PFSK-1 (cell line): ENCODE results near the gene STX2.

ENCODE experiments used
- FOXP2 ChIP-seq: optimal IDR thresholded peaks from 2 replicates; pipeline ENCODE3; 2011; ENCODE audit warnings: borderline replicate concordance, control low read depth, inconsistent platforms; ENCODE audit not compliant: insufficient read depth; ENCODE audit errors: extremely low read length, extremely low read depth
- POLR2AphosphoS5 ChIP-seq: IDR thresholded peaks from 2 replicates; pipeline ENCODE4 v1.6.1; 2012; ENCODE audit warnings: low read depth, mild to moderate bottlenecking, control low read depth, low read length, moderate library complexity
- SIN3A ChIP-seq: IDR thresholded peaks from 2 replicates; pipeline ENCODE4 v1.6.1; 2012; ENCODE audit warnings: mild to moderate bottlenecking, low read length, moderate library complexity, borderline replicate concordance; ENCODE audit not compliant: insufficient read depth
- TAF1 ChIP-seq: IDR thresholded peaks from 2 replicates; pipeline ENCODE4 v1.6.1; 2012; ENCODE audit warnings: low read length, control low read depth, borderline replicate concordance; ENCODE audit not compliant: insufficient read depth
- TF ChIP-seq, protein P1 (sequence below), 2 experiments: IDR thresholded peaks; 2 replicates each; pipeline versions ENCODE4 v1.6.1 to v1.8.0; 2011 to 2012; ENCODE audit warnings: low read depth in 2 of 2, low read length in 2 of 2, control low read depth in 1 of 2, inconsistent platforms in 1 of 2, mild to moderate bottlenecking in 1 of 2, moderate library complexity in 1 of 2; ENCODE audit not compliant: insufficient read depth in 1 of 2

STX2 gene

GRCh38 chr12:130856088-130856487, 17.0 kb upstream of the STX2 start:
- TF ChIP-seq SIN3A, result no peak
- TF ChIP-seq TAF1, result no peak
- TF ChIP-seq, protein P1, sequence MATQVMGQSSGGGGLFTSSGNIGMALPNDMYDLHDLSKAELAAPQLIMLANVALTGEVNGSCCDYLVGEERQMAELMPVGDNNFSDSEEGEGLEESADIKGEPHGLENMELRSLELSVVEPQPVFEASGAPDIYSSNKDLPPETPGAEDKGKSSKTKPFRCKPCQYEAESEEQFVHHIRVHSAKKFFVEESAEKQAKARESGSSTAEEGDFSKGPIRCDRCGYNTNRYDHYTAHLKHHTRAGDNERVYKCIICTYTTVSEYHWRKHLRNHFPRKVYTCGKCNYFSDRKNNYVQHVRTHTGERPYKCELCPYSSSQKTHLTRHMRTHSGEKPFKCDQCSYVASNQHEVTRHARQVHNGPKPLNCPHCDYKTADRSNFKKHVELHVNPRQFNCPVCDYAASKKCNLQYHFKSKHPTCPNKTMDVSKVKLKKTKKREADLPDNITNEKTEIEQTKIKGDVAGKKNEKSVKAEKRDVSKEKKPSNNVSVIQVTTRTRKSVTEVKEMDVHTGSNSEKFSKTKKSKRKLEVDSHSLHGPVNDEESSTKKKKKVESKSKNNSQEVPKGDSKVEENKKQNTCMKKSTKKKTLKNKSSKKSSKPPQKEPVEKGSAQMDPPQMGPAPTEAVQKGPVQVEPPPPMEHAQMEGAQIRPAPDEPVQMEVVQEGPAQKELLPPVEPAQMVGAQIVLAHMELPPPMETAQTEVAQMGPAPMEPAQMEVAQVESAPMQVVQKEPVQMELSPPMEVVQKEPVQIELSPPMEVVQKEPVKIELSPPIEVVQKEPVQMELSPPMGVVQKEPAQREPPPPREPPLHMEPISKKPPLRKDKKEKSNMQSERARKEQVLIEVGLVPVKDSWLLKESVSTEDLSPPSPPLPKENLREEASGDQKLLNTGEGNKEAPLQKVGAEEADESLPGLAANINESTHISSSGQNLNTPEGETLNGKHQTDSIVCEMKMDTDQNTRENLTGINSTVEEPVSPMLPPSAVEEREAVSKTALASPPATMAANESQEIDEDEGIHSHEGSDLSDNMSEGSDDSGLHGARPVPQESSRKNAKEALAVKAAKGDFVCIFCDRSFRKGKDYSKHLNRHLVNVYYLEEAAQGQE (IDR thresholded peaks at IDR 0.05; ENCODE audit: insufficient read depth in 1 of 2, low read depth in 2 of 2, low read length in 2 of 2), result no peak
- TF ChIP-seq POLR2AphosphoS5, result no peak
- TF ChIP-seq FOXP2, result no peak

DNA sequence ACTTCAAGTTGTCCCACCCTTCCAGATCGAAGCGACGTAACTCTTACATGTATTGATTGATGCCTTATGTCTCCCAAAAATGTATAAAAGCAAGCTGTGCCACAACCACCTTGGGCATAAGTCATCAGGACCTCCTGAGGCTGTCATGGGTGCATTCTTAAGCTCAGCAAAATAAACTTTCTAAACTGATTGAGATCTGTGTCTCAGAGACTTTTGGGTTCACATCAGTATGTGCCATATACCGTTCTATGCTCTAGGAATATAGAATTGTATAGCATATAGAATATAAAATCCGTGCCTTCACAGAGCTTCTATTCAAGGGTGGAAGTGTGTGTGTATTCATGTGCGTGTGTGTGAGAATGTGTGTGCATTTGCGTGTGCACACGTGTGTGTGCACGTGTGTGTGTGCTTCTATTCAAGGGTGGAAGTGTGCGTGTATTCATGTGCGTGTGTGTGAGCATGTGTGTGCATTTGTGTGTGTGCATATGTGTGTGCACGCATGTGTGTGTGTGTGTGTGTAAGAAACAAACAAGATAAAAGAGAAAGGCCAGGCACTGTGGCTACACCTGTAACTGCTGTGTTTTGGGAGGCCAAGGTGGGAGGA, 11.5 kb upstream of the STX2 start:
- TF ChIP-seq, protein P1 (IDR thresholded peaks at IDR 0.05; ENCODE audit: insufficient read depth in 1 of 2, low read depth in 2 of 2, low read length in 2 of 2), result no peak

- TF ChIP-seq POLR2AphosphoS5 (no peak), SIN3A (no peak), FOXP2 (no peak), TAF1 (no peak)
- TF ChIP-seq, protein P1 (IDR thresholded peaks at IDR 0.05; ENCODE audit: insufficient read depth in 1 of 2, low read depth in 2 of 2, low read length in 2 of 2), result no peak
Observed at GRCh38 chr12:130849561-130850417, 10.7 kb upstream of the STX2 start.

- TF ChIP-seq, protein P1 (IDR thresholded peaks at IDR 0.05; ENCODE audit: insufficient read depth in 1 of 2, low read depth in 2 of 2, low read length in 2 of 2), result no peak
- TF ChIP-seq FOXP2 (no peak), TAF1 (no peak), POLR2AphosphoS5 (no peak)
Observed at GRCh38 chr12:130847112-130847511, 8.1 kb upstream of the STX2 start.

GRCh38 chr12:130846369-130846768, 7.3 kb upstream of the STX2 start:
- TF ChIP-seq SIN3A (no peak), POLR2AphosphoS5 (no peak)
